Loucy (cell line): ENCODE data around the gene MACROD2.

Experiments used
- EZH2phosphoT487 ChIP-seq: fragments of 200-600 bp; IDR thresholded peaks from 2 replicates; pipeline ENCODE4 v1.6.1; 2018; ENCODE audit warnings: antibody characterized with exemption, mild to moderate bottlenecking, moderate library complexity, borderline replicate concordance
- TF ChIP-seq, protein P1 (sequence below): fragments of 200-600 bp; sonication (generic); conservative IDR thresholded peaks from 2 replicates; pipeline ENCODE4 v1.5.1; 2014; ENCODE audit warnings: mild to moderate bottlenecking, antibody characterized with exemption, low read length

DNA sequence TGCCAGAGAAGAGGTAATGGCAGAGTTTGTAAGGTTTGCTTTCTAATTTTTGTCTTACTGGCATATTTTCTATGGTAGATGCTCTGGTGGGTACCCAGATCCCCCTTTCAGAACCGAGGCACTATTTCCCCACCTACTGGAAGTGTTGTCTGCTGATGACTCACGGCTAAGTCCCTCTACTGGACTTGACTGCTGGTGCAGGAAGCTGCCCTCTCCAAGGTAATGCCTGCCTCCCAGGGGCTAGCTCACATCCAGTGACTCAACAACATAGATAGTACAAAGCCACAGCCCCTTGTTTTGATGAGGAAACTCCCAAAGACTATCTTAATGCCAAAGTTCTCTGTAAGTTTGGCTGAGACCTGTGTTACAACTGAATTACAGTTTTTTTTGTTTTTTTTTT, 627.5 kb downstream of the MACROD2 start:
- TF ChIP-seq EZH2phosphoT487 = no peak
- TF ChIP-seq, protein P1, sequence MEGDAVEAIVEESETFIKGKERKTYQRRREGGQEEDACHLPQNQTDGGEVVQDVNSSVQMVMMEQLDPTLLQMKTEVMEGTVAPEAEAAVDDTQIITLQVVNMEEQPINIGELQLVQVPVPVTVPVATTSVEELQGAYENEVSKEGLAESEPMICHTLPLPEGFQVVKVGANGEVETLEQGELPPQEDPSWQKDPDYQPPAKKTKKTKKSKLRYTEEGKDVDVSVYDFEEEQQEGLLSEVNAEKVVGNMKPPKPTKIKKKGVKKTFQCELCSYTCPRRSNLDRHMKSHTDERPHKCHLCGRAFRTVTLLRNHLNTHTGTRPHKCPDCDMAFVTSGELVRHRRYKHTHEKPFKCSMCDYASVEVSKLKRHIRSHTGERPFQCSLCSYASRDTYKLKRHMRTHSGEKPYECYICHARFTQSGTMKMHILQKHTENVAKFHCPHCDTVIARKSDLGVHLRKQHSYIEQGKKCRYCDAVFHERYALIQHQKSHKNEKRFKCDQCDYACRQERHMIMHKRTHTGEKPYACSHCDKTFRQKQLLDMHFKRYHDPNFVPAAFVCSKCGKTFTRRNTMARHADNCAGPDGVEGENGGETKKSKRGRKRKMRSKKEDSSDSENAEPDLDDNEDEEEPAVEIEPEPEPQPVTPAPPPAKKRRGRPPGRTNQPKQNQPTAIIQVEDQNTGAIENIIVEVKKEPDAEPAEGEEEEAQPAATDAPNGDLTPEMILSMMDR = no peak
